IMR-90 (cell line): Measurements from ENCODE around the gene EPHX1. TPM values are rescaled to one million over a fixed set of nuclear protein-coding genes. Genes with fewer than 3 reads are reported as not detected.

Experiments used
- ATAC-seq: fragments of 200-7000 bp; cut with Tn5 transposase; 2 replicates; pipeline ENCODE4 v1.9.1; 2020; ENCODE audit warnings: low read depth, mild to moderate bottlenecking, moderate library complexity
- BruUV-seq: library from RNA; stranded (reverse); fragments of 400-500 nt; replicated peaks from 2 replicates; lab custom pipeline; 2021; lab: Mats Ljungman, UMichigan
- CTCF ChIA-PET: fragments of 300-600 bp; formaldehyde crosslinking; extraction: SDS; loops from one replicate; lab custom pipeline; 2021; ENCODE audit warnings: antibody characterized with exemption; lab: Yijun Ruan, JAX
- POLR2A ChIA-PET: fragments of 300-600 bp; sonication (Branson Sonifier 250); formaldehyde crosslinking; loops from one replicate; lab custom pipeline; 2022; ENCODE audit warnings: antibody characterized with exemption; ENCODE audit not compliant: unreplicated experiment; lab: Charles Lee
- DNase-seq: peaks from one replicate; pipeline ENCODE4 v3.0.0; 2013
- H2AFZ ChIP-seq: replicated peaks from 2 replicates; pipeline ENCODE3; 2013; ENCODE audit warnings: low read length, mild to moderate bottlenecking; ENCODE audit not compliant: poor library complexity
- H2AK5ac ChIP-seq: 2 replicates; pipeline ENCODE4 v1.6.1; 2013; ENCODE audit warnings: low read depth, low read length, inconsistent platforms
- H2AK9ac ChIP-seq: replicated peaks from 2 replicates; pipeline ENCODE3; 2013; ENCODE audit warnings: mild to moderate bottlenecking, low read depth, low read length, moderate library complexity; ENCODE audit not compliant: poor library complexity
- H2BK120ac ChIP-seq: 2 replicates; pipeline ENCODE4 v1.6.1; 2013; ENCODE audit warnings: low read depth, low read length, inconsistent platforms
- H2BK15ac ChIP-seq: 3 replicates; pipeline ENCODE4 v1.6.1; 2013; ENCODE audit warnings: low read depth, low read length, inconsistent platforms
- H2BK20ac ChIP-seq: 2 replicates; pipeline ENCODE4 v1.6.1; 2013; ENCODE audit warnings: low read depth, mild to moderate bottlenecking, inconsistent platforms, low read length, moderate library complexity
- H2BK5ac ChIP-seq: 2 replicates; pipeline ENCODE4 v1.6.1; 2013; ENCODE audit warnings: mild to moderate bottlenecking, low read depth, low read length, inconsistent platforms; ENCODE audit not compliant: poor library complexity, severe bottlenecking
- H3K14ac ChIP-seq: replicated peaks from 2 replicates; pipeline ENCODE4 v1.6.1; 2013; ENCODE audit warnings: low read depth, low read length, inconsistent platforms
- H3K18ac ChIP-seq: 2 replicates; pipeline ENCODE4 v1.6.1; 2013; ENCODE audit warnings: low read depth, low read length, control low read depth
- H3K23ac ChIP-seq: 2 replicates; pipeline ENCODE4 v1.6.1; 2013; ENCODE audit warnings: low read depth, low read length, inconsistent platforms
- H3K27ac ChIP-seq: 2 replicates; pipeline ENCODE4 v1.5.1; 2013; ENCODE audit warnings: mild to moderate bottlenecking, control low read depth, low read length; ENCODE audit not compliant: insufficient read depth
- H3K27me3 ChIP-seq: 2 replicates; pipeline ENCODE4 v1.6.1; 2013; ENCODE audit warnings: low read length; ENCODE audit not compliant: control insufficient read depth, insufficient read depth
- H3K36me3 ChIP-seq: 2 replicates; pipeline ENCODE4 v1.6.1; 2013; ENCODE audit warnings: low read length, mixed read lengths; ENCODE audit not compliant: control insufficient read depth, insufficient read depth
- H3K4ac ChIP-seq: 2 replicates; pipeline ENCODE4 v1.6.1; 2013; ENCODE audit warnings: low read depth, low read length, inconsistent platforms
- H3K4me1 ChIP-seq: 2 replicates; pipeline ENCODE4 v1.6.1; 2013; ENCODE audit warnings: low read length, mixed read lengths; ENCODE audit not compliant: control insufficient read depth, insufficient read depth
- H3K4me2 ChIP-seq: 2 replicates; pipeline ENCODE4 v1.6.1; 2013; ENCODE audit warnings: low read depth, mild to moderate bottlenecking, control low read depth, low read length, moderate library complexity
- H3K4me3 ChIP-seq: 2 replicates; pipeline ENCODE4 v1.5.1; 2013; ENCODE audit warnings: low read depth, mild to moderate bottlenecking, control low read depth, low read length, moderate library complexity; ENCODE audit not compliant: insufficient read depth
- H3K56ac ChIP-seq: 2 replicates; pipeline ENCODE4 v1.6.1; 2013; ENCODE audit warnings: low read length, inconsistent platforms; ENCODE audit not compliant: insufficient read depth; ENCODE audit errors: extremely low read depth
- H3K79me1 ChIP-seq, 2 experiments: 2 replicates each; pipeline ENCODE4 v1.6.1; 2013; ENCODE audit warnings: low read length in 2 of 2, inconsistent platforms in 1 of 2, low read depth in 1 of 2
- H3K9ac ChIP-seq: 2 replicates; pipeline ENCODE4 v1.6.1; 2013; ENCODE audit warnings: low read depth, low read length, control low read depth
- H3K9me1 ChIP-seq: 2 replicates; pipeline ENCODE4 v1.6.1; 2013; ENCODE audit warnings: low read length, inconsistent platforms; ENCODE audit not compliant: insufficient read depth
- H3K9me3 ChIP-seq: 2 replicates; pipeline ENCODE4 v1.6.1; 2013; ENCODE audit warnings: low read length; ENCODE audit not compliant: control insufficient read depth, insufficient read depth
- H4K20me1 ChIP-seq: 2 replicates; pipeline ENCODE4 v1.6.1; 2013; ENCODE audit warnings: low read length, inconsistent platforms; ENCODE audit not compliant: insufficient read depth
- H4K5ac ChIP-seq: 2 replicates; pipeline ENCODE4 v1.6.1; 2013; ENCODE audit warnings: mild to moderate bottlenecking, low read depth, low read length, control low read depth
- H4K8ac ChIP-seq, 2 experiments: 2 replicates each; pipeline ENCODE4 v1.6.1; 2013; ENCODE audit warnings: low read depth in 2 of 2, low read length in 2 of 2, control low read depth in 1 of 2, inconsistent platforms in 1 of 2
- H4K91ac ChIP-seq: 2 replicates; pipeline ENCODE4 v1.6.1; 2013; ENCODE audit warnings: low read depth, low read length, inconsistent platforms; ENCODE audit not compliant: insufficient read depth
- BHLHE40 ChIP-seq: fragments of 150-350 bp; IDR thresholded peaks from 2 replicates; pipeline ENCODE4 v1.6.1; 2016; ENCODE audit warnings: mild to moderate bottlenecking, low read depth, low read length
- CEBPB ChIP-seq: IDR thresholded peaks from 2 replicates; pipeline ENCODE4 v1.6.1; 2012; ENCODE audit warnings: low read depth, low read length, improper control_type of control experiment
- CHD1 ChIP-seq: IDR thresholded peaks from 2 replicates; pipeline ENCODE4 v1.6.1; 2012; ENCODE audit warnings: low read depth, low read length, improper control_type of control experiment
- CTCF ChIP-seq: conservative IDR thresholded peaks from 2 replicates; pipeline ENCODE4 v1.5.1; 2012; ENCODE audit warnings: mild to moderate bottlenecking, low read depth, low read length, improper control_type of control experiment
- ELK1 ChIP-seq: fragments of 150-350 bp; IDR thresholded peaks from 2 replicates; pipeline ENCODE4 v1.6.1; 2016; ENCODE audit warnings: low read depth, mild to moderate bottlenecking, low read length, moderate library complexity, borderline replicate concordance
- FOS ChIP-seq: fragments of 150-350 bp; IDR thresholded peaks from 2 replicates; pipeline ENCODE4 v1.6.1; 2016; ENCODE audit warnings: low read depth, low read length
- MAFK ChIP-seq: IDR thresholded peaks from 2 replicates; pipeline ENCODE4 v1.6.1; 2012; ENCODE audit warnings: low read depth, low read length, improper control_type of control experiment
- NFE2L2 ChIP-seq: fragments of 150-350 bp; IDR thresholded peaks from 2 replicates; pipeline ENCODE4 v1.6.1; 2016; ENCODE audit warnings: low read depth, mild to moderate bottlenecking, low read length
- POLR2A ChIP-seq: IDR thresholded peaks from 2 replicates; pipeline ENCODE4 v1.6.1; 2012; ENCODE audit warnings: mild to moderate bottlenecking, low read depth, low read length
- RAD21 ChIP-seq: IDR thresholded peaks from 2 replicates; pipeline ENCODE4 v1.6.1; 2012; ENCODE audit warnings: low read length, improper control_type of control experiment
- RCOR1 ChIP-seq: IDR thresholded peaks from 2 replicates; pipeline ENCODE4 v1.6.1; 2012; ENCODE audit warnings: mild to moderate bottlenecking, low read length, improper control_type of control experiment; ENCODE audit not compliant: insufficient replicate concordance
- RFX5 ChIP-seq: IDR thresholded peaks from 2 replicates; pipeline ENCODE4 v1.8.0; 2012; ENCODE audit warnings: low read depth, mild to moderate bottlenecking, low read length, moderate library complexity
- SMC3 ChIP-seq: fragments of 150-350 bp; IDR thresholded peaks from 2 replicates; pipeline ENCODE4 v1.6.1; 2016; ENCODE audit warnings: low read depth, mild to moderate bottlenecking, antibody characterized with exemption, low read length, moderate library complexity
- USF2 ChIP-seq: fragments of 150-350 bp; IDR thresholded peaks from 2 replicates; pipeline ENCODE4 v1.6.1; 2017; ENCODE audit warnings: mild to moderate bottlenecking, antibody characterized with exemption, low read length, low read depth
- WGBS, 2 experiments: methylation state at CpG; one replicate each; pipeline versions ENCODE4 v1.1.5 to v1.1.7; 2013; ENCODE audit warnings: missing lambda C conversion rate in 2 of 2; ENCODE audit not compliant: insufficient read length in 1 of 2; ENCODE audit errors: extremely low coverage in 2 of 2; 5-methylcytosine and 5-hydroxymethylcytosine counted together
- dilution Hi-C: fragments of 300-500 bp; cut with HindIII; formaldehyde crosslinking; loops from one replicate; pipeline ENCODE4 v1.14.3; 2018; ENCODE audit warnings: low sequenced_read_pairs; ENCODE audit not compliant: unreplicated experiment
- in situ Hi-C: fragments of 300-500 bp; cut with MboI; formaldehyde crosslinking; loops from 3 replicates; pipeline ENCODE4 v1.14.3; 2019; ENCODE audit warnings: low sequenced_read_pairs, inconsistent platforms, mixed read lengths
- intact Hi-C: fragments of 100-400 bp; cut with micrococcal nuclease; formaldehyde crosslinking; loops from 2 replicates; pipeline ENCODE4 v1.10.0; 2022
- polyA plus RNA-seq, 3 experiments: library from polyadenylated mRNA; depleted of rRNA; stranded (reverse); fragments of >200 nt; gene quantifications; 2 replicates each; pipeline ENCODE4 v1.2.3, GENCODE V29; 2012; ENCODE audit warnings: low replicate concordance in 1 of 3
- total RNA-seq: library from RNA; depleted of rRNA; stranded (reverse); fragments of >200 nt; gene quantifications from 2 replicates; pipeline ENCODE4 v1.2.3, GENCODE V29; 2012

The EPHX1 gene
- total and polyA plus RNA-seq, 2 of the 4 experiments (the other 2 are of a cell fraction), result 20.3 to 46.3 TPM

DNA sequence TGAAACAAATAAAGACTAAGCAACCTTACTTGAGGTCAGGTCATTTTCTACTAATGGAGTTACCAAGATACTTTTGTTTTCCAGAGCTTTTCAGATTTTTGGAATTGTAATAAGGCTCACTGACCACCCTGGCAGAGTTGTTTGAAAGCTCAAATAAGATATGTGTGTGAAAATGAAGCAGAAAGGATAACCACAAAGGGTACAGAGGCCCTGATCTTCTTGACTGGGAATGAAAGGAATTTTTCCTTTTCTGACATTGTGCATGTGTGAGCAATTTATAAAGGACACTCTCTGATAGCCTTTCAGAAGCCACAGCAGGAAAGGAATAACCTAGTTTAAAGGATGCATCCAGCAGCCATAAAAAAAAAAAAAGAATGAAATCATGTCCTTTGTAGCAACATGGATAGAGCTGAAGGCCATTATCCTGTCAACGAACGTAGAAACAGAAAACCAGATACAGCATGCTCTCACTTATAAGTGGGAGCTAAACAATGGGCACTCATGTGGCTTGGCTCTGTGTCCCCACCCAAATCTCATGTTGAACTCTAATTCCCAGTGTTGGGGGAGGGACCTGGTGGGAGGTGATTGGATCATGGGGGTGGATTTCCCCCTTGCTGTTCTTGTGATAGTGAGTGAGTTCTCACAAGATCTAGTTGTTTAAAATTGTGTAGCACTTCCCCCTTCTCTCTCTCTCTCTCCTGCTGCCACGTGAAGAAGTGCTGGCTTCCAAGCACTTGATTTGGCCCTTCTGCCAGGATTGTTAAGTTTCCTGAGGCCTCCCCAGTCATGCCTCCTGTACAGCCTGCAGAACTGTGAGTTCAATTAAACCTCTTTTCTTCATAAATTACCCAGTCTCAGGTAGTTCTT, 35.4 kb upstream of the EPHX1 start:
- Histone ChIP-seq H2BK120ac (no peak overlapping the region), H2BK15ac (no peak overlapping the region), H3K23ac (no peak overlapping the region), H3K36me3 (no peaks in the 10 kb centered on the region), H3K18ac (no peak overlapping the region), H3K4ac (no peak overlapping the region), H3K9ac (no peak overlapping the region), H2BK20ac (no peak overlapping the region), H2AK5ac (no peak overlapping the region), H3K9me1 (0 out of 2 replicates have a peak, but pooled peaks cover 5% of the 10 kb centered on the region), H3K27ac (no peak overlapping the region), H3K4me1 (peaks cover 7% of the 10 kb centered on the region), H4K8ac (no peak overlapping the region), H4K91ac (no peak overlapping the region), H3K56ac (no peak overlapping the region), H3K4me3 (no peak overlapping the region), H3K4me2 (no peak overlapping the region), H3K27me3 (no peaks in the 10 kb centered on the region), H2AK9ac (no peak overlapping the region), H4K20me1 (peaks cover 4% of the 10 kb centered on the region; the same call in 1 of the 2 replicates), H4K5ac (no peak overlapping the region), H2AFZ (no peak overlapping the region), H2BK5ac (no peak overlapping the region), H3K9me3 (no peaks in the 10 kb centered on the region), H3K14ac (no peak overlapping the region), H3K79me1 (peaks cover 0 to 6% of the 10 kb centered on the region in 2 experiments; a peak in 1 of 4 replicates)
- dilution Hi-C loops (no loop called here), in situ Hi-C loops (loop anchor here (5.0 kb wide), 1 partner anchor 297 kb away; no protein-coding TSS in a partner anchor), intact Hi-C loops (loop anchor here (5.0 kb wide), 2 partner anchors 73 to 77 kb away; no protein-coding TSS in a partner anchor)
- ChIA-PET POLR2A (interaction anchor here (0.6 kb wide), 1 partner anchor 292 kb away, joined by 3 read pairs; no protein-coding TSS in a partner anchor), CTCF (interaction anchor here (0.9 to 1.4 kb wide), 2 partner anchors 126 to 300 kb away, joined by 4 to 7 read pairs; no protein-coding TSS in a partner anchor)
- TF ChIP-seq FOS (no peak), USF2 (no peak), SMC3 (no peak), CHD1 (no peak), ELK1 (no peak), CEBPB (no peak), BHLHE40 (no peak), POLR2A (no peak), RFX5 (no peak), CTCF (no peak), RAD21 (no peak), NFE2L2 (no peak), RCOR1 (no peak), MAFK (no peak)
- no CpG with 5 or more reads among the region's 3 CpGs for WGBS, 2 experiments
- DNase-seq (no peak), ATAC-seq (no peak)
- BruUV-seq, result no TSS peak
